C4-2B (cell line): Measurements from ENCODE around the gene VAC14.
"Not testable (repeated sequence)": the region's sequence is repeated elsewhere in the genome, so short reads cannot be mapped to it uniquely, and the experiment has no call there.

Experiments used
- ZFX ChIP-seq: fragments of 450-650 bp; IDR thresholded peaks from 2 replicates; pipeline ENCODE4 v1.6.1; 2017
- TF ChIP-seq, protein P1 (sequence below): fragments of 450-650 bp; conservative IDR thresholded peaks from 2 replicates; pipeline ENCODE4 v1.5.1; 2017; ENCODE audit warnings: mild to moderate bottlenecking

DNA sequence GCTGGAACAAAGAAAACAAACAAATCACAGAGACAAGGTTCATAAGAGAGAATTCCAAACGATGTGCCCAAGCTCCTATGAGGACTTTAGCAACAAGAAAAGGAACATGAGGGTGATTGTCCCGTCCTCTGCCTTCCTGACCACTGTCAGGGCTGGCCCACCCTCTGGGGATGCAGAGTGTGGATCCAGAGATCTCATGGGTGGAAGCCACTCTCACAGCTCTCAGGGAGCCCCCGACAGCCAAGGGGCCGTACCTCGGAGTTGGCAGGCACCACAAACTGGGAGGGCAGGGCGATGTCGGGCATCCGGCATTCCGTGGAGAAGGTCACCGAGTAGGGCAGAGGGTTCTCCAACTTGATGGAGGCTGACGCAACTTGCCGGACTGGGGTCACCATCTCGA is 17.1 kb upstream of the VAC14 start:
- TF ChIP-seq, protein P1, sequence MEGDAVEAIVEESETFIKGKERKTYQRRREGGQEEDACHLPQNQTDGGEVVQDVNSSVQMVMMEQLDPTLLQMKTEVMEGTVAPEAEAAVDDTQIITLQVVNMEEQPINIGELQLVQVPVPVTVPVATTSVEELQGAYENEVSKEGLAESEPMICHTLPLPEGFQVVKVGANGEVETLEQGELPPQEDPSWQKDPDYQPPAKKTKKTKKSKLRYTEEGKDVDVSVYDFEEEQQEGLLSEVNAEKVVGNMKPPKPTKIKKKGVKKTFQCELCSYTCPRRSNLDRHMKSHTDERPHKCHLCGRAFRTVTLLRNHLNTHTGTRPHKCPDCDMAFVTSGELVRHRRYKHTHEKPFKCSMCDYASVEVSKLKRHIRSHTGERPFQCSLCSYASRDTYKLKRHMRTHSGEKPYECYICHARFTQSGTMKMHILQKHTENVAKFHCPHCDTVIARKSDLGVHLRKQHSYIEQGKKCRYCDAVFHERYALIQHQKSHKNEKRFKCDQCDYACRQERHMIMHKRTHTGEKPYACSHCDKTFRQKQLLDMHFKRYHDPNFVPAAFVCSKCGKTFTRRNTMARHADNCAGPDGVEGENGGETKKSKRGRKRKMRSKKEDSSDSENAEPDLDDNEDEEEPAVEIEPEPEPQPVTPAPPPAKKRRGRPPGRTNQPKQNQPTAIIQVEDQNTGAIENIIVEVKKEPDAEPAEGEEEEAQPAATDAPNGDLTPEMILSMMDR, result not testable (repeated sequence)
- not testable (repeated sequence) for TF ChIP-seq ZFX
